ENCODE results near the gene GPC6.
"Not testable (repeated sequence)": the region's sequence is repeated elsewhere in the genome, so short reads cannot be mapped to it uniquely, and the experiment has no call there.

GPC6 gene

DNA sequence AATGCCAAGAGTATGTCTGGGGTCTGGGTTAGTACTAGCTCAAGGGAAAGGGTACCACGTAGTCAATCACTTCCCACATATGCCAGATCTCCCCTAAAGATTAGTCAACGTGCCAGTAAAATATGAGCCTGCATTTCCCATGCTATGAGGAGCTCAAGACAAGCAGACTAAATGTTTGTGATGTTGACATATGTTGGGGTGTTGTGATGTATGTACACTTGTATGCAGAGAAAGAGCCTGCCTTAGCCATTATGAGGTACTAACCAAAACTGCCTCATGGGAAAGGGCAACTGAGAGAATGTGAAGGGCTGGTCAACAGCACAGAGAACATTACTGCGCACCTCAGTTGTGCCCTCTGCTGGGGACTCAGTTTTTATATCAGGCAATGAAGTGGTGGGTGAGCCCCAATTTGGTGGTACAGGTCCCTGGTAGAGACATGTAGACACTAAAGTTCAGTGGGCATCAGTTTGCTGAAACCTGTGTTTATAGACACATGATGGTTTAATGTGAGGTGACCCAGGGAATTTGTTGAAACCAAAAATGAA, 965.9 kb downstream of the GPC6 start:
- DNase-seq: no peak

DNA sequence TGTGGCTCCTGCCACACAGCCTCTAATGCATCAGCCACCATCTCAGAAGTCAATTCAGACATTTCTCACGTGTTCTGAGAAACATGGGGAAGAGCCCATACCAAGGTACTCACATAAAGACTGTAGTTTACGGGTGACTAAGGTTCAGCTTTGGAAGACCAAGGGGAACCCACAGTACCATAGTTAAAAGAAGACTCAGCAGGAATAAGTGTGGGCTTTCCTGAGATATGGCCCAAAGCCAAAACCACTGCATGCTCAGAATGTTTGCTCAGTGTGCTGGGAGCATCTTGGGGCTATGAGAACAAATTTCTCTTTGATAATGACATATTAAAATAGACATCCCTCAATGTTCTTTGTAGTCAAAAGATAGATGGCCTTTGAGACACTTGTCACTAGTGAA, 969.1 kb downstream of the GPC6 start:
- DNase-seq: no peak

DNA sequence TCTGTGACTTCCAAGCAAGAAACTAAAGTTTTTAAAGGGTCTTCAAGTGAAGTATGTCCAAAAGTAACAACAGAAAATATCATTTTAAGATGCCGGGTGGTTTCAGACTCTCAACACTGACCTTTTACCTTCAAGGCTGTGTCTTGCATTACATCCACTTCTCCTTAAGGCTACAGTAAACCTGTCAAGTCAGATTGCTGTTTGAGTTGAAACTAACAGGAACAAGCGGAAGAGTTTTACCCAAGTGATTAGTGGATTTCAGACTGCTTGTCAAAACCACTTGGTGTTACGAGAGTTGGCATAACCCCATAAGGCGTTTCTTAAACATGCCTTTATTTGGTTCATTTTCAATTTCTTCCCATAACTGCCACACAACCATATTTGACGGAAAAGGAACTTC, 969.8 kb downstream of the GPC6 start:
- no peak for DNase-seq

DNA sequence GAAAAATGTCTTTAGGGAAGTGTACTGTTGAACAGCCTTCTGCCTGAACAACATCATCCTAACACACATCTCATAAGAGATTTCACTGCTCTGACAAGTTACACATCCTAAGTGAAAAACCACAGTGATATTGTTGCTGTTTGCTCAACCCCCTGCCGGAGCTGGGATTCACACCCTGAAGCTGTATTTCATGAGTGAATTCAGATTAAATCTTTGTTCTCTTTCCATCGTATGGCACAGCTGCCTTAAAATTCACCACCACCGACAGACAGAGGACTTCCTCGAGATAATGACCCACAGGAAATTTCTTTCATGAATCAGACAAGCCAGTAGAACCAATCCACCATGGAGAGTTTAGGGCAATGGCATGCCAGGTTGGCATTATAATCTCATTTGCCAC, 972.1 kb downstream of the GPC6 start:
- DNase-seq: no peak

DNA sequence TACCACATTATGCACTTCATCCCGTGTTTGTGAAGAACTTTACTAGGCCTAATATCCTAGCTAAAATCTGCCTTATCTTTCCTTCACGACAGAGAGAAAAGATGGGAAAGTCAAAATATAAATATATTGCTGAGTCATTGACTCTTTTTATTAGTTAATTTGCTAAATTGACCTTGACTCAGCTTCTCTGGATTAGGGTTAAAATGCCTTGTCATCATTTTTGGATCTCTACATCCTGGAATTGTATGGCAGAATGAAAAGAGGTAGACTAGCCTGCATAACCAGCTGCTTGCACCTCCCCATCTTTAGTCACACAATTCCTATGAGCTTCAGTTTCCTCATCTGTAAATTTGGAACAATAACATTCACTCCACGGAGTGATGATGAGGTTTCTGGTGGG, 972.5 kb downstream of the GPC6 start:
- DNase-seq: no peak

DNA sequence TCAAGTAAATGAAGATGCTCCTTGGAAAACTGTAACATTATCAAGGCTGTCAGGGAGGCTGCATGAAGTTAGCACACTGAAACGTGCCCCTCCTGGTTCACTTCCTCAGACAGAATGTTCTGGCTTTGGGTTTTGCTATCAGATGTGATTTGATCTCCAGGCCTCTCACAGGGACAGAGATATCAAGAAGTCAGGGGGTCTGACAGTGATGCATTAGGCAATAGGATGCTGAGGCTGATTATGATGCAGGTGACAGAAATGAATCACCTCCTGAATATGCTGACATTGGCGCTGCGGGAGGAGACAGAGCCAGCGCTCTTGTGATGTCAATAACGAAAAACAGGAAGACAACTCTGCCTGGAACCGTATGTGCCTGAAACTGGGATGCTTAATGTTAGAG, 974.4 kb downstream of the GPC6 start:
- no peak for DNase-seq

DNA sequence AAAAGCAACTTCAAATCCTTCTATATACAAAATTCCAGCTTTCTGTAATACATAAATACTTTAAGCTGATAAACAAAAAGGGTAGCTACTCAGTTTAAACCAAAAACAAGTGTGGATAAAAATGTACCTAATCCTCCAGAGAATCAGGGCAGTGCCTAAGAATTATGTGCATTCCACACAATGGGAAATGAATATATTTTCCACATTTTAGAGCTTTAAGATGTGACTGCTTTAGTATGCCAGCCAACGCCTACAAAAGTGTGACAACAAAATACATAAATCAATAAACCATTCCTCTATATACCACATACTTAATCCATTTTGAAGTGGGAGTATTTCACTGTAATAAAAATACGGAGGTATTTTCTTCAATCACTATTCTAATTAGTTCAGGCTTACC, 977.6 kb downstream of the GPC6 start:
- DNase-seq: no peak

DNA sequence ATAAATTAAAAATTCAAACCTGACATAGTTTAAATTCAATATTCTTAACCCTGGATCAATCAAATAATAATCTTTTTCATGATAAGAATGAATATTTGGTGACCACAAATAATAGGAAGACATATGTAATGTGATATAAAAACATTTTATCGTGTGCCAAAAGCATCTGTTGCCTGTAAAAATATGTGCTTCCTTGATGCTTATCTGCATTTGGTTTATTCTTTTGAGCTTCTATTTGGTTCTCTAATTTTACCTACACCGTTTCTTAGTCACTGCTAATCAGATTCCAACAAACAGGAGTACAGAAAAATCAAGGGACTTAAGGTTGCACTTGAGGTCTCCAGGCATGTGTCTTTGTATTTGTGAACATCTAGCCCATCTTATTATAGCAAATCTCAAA, 978.3 kb downstream of the GPC6 start:
- DNase-seq: no peak

DNA sequence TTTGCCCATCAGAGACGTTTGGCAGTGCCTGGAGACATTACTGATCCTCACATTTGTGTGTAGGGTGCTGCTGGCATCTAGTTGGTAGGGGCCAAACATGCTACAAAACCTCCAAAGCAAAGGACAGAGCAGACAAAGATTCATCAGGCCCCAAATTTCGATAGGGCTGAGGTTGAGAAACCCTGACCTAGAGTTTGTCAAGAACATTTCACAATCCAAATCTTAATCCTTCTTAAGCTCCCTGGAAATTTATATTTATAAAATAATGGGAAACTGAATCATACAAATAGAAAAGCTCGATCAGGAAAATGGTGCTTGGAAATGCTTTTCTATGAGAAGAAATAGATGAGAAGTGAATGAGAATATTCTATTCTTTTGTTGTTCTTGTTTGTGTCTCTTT, 979.3 kb downstream of the GPC6 start:
- no peak for DNase-seq

DNA sequence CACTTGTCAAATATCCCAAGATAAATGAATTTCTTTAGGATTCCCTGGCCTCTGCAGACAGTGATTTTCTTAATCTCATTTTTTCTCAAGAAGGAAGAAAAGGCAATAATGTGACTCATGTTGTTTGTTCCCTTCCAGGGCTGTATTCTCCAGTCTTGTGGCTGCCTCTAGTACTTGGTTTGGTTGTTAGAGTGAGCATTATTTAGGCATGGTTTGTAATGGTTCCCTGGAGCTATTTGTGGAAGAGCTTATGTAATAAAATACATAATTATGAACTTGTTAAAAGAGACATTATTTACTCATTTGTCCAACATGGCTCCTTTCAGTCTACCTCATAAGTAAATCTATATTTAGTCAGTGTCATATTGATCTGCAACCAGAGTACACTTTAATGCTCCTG, 982.5 kb downstream of the GPC6 start:
- DNase-seq: peak; percentile 41

DNA sequence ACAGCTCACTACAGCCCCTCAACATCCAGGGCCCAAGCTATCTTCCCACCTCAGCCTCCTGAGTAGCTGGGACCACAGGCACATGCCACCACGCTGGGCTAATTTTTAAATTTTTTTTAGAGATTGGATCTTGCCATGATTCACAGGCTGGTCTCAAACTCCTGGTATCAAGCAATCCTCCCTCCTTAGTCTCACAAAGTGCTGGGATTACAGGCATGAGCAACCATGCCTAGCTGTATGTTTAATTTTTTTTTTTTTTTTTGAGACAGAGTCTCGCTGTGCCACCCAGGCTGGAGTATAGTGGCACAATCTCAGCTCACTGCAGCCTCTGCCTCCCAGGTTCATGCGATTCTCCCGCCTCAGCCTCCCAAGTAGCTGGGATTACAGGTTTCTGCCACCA, 983.3 kb downstream of the GPC6 start:
- DNase-seq: not testable (repeated sequence)

DNA sequence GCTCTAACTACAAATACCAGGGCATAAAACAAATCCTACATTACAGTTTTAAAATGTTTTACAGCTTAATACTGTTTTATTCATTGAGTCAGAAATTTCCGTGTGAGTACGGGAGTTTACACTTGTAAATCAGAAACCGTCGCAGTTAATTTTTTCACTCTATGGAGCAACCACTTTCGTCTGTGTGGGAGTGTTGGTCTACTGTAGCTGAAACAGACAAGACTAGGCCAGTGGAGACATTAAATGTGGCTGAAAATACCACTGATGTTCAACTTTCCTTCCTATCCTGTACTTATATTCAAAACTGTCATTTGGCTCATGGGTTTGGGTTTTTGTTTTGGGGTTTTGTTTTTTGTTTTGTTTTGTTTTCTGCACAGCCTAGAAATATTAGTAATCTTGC, 984.2 kb downstream of the GPC6 start:
- no peak for DNase-seq

DNA sequence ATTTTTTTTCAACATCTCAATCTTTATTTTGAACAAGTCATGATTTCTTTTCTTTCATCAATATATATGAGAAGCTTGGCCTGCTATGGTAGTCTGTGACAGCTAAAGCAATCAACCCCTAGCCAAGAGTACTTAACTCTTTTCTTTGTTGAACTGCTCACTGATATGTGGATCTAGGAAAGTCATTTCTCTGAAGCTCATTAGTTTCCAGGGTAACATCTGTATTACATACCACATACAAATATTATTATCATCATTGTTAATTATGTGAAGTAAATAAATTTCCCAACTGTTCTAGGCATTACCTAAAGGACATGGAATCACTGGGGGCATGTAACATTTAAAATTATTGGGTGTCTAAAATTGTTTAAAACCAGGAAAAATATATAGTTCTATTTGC, 985.6 kb downstream of the GPC6 start:
- no peak for DNase-seq

DNA sequence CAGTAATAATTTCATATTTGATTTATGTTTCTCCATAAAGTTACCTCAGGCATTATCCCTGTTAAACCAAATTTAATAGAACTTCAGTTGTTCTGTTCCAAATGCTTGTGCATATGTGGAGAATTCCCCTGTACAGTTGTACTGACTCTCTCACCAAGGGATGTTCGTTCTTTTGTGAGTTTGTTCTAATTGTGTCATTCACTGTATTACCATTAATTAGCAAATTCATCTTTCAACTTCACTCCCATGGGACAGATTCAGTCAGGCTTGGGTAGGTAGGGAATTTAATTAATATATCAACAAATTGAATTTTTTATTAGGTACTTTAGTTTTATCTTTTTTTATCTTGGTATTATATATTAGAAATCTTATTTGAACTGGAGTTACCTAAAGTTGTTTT, 987.5 kb downstream of the GPC6 start:
- DNase-seq: no peak

DNA sequence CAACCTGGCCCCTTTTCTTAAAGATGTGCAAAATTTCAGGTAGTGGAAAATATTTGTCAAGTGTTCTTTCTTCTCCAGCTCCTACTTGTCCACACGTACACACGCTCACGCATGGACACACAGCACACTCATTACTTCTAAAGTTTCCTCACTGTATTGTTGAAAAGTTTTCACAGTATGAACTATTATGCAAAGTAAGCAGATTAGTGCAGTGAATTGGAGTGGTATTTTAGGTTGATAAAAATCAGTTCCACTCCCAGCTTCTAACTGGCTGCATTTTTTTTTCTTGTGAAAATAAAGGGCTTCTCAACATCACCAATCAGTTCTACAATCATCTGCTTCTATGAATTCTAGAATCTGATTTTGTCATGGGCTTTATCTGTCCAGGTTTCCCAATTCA, 988.4 kb downstream of the GPC6 start:
- DNase-seq: no peak

DNA sequence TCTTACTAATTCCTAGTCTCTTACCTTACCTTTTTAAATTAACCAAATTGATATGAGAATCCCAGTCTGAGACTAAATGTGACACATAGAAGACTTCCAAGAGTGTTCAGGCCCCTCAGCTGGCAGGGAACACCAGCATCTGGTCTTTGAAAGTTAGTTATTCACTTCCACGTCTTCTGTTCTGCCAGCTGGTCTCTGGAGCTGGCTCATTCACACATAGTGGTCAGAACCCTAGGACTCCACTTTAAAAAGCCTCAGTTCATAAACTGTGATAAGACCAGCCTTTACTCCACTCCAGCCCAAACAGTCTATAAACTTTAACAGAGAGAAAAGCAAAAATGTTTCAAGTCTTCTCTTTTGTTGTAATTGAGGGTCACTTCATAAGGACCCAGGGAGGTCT, 989.9 kb downstream of the GPC6 start:
- no peak for DNase-seq

DNA sequence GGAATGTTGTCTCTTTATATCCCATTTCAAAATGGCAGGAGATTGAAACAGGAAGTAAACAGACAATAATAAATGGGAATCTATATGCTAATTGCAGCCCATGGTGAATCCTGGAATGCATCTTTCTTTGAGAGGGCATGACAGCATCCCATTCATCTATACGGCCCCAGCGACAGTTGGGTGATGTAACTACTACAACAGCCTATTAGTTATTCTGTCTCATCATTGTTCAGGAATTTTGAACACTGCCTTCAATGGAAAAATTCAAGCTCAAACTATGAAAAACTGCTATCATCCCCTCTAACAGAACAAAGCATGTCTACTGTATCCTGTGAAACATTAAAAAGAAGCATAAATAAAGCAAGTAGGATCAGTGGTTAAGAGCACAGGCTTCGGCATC, 990.8 kb downstream of the GPC6 start:
- DNase-seq: no peak

DNA sequence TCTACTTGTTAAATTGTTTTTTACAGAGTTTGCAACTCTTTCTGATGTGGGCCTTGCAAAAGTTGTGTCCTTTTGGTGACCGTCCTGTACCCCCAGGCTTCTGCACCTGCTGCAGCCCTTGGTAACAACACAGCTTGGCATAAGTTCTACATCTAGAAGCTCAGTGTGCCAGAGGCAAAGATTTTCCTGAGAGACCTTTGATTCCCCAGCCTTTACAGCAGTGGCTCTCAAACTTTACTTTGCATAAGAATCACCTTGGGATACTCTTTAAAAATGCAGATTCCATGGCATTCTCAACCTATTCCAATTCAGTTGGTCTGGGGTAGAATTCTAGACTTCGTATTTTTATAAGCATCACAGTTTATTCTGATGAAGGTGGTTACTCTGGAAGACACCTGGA, 991.9 kb downstream of the GPC6 start:
- no peak for DNase-seq

DNA sequence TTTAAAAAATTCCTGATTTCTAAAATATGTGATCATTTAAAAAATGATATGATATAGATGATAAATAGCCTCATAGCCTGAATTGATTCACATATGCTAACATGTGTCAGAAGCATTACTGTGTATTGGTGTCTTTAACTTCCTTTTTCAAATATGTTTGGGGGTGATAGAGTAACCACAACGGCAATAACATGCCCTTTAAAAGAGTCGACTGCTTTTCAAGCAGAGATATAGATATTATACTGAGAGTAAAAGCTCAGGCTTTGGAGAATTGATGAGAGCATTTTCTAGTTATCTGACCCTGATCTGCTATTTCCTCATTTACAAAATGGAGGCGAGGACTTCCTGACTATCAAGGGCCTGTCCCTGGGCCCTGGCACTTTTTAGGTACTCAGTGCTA, 992.3 kb downstream of the GPC6 start:
- DNase-seq: no peak

DNA sequence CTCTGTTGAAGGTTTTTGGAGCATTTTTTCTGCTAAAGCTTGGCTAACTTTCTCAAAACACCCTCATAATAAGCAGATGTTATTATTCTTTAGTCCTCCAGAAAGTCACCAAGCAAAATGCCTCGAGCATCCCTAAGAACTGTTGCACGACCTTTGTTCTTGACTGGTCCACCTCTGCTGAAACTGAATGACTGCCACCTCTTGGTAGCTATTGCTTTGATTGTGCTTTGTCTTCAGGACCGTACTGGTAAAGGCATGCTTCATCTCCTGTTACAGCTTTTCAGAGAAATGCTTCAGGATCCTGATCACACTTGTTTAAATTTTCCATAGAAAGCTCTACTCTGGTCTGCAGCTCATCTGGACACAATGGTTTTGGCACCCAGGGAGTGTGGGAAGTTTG, 998.1 kb downstream of the GPC6 start:
- no peak for DNase-seq

DNA sequence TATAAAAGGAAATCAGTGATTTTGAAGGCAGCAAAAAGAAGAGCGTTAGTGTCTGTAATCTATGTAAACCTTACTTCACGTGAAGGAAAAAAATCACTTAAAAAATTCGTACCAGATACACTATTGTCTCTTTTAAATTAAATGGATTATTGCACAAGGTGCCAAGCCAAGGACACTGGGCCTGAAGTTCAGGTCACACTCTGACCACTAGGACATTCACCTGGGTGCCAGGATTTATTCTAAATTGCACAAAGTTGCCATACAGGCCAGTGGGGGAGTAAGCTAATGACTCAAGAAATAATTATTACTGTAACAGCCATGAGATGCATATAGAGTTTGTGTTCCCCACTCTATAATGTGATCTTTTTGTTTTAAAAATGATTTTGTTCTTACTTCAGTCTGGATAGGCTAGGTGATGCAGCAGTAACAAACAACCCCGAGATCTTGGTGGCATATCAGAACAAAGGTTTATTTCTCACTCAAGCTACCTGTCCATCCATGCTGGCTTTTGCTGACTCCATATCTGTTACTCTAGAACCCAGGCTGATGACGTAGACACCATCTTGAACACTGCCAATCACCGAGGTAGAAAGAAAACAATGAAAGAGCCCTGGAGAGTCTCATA, 1000.8 kb downstream of the GPC6 start:
- no peak for DNase-seq

DNA sequence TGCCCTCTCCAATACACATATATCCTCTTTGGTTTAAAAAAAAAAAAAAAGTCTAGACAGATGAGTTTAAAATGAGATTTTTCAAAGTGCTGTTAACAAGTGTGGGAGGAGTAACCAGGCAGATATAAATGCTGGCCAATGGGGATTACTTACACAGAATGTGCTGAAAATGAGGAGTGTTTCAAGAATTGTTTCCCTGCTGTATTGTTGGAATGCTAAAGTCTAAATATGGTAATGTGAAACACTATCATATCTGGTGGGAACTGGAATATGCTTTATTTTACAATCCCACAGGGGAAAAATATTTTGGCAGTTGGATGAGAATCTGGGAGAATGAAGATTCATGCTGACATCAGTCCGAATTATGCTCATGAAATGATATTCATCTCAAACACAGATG, 1002.2 kb downstream of the GPC6 start:
- DNase-seq: no peak

DNA sequence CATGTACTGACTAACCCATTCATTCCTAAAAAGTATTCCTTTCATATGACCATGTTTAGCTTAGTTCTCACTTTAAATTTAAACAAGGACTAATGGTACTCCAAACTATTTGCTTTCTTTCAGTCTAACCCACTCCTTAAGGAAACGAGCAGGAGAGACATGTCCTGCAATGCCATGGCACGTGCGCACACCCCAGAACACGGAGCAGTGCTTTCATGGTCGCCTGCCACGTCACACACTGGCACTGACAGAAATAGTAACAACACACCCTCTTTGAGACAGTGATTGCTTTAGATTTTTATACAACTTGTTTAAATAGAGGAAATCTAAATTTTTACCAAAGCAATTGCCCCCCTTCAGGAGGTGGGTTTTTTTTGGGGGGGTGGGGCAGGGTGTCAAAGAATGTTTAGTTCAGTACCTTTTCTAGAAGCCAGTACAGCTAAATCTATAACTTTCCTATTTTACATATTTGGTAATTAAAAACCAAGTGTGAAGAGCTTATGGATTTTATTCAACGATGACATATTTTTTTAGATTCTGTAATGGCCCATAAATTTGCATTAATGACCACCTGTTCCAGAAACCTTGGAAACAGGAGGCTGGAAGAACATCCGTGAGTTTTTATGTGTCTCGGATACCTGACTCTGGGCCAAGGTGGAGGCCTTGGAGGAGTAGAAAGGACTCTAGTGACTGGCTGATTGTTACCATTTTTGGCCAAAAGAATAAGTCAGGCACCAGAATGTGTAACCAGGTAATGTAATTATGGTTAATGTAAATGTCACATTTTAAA, 1005.7 kb downstream of the GPC6 start:
- no peak for DNase-seq

DNA sequence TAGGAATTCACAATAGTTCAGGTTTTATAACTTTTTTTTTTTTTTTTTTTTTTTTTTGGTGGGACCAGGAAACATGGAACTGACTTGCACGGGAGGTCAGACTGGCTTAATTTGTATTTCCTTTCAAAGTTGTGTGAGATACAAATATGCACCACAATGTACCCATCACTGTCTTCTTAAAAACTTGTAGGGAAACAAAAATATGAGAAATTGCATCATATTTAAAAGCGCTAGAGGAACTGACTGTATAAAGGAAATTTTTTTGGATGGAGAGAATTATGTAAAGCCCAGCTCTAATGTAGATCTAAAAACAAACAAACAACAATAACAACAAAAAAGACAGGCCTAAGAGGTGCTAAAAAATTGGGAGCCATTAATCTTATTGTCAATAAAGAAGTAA, 1006.3 kb downstream of the GPC6 start:
- no peak for DNase-seq

DNA sequence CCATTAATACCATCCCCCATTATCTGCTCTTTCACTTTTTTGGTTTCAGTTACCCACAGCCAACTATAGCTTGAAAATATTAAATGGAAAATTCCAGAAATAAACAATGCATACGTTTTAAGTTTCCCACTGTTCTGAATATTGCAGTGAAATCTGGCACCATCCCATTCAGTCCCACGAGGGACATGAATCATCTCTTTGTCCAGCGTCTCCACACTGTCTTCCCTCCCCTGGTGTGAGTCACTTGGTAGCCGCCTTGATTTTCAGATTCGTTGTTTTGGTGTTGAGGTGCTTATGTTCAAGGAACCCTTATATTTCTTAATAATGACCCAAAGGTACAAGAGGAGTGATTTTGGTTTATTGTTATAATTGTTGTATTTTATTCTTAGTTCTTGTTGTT, 1006.8 kb downstream of the GPC6 start:
- DNase-seq: no peak
